GM12873 (cell line): ENCODE results near the gene HUNK.

Source experiments
- TF ChIP-seq, protein P1 (sequence below): IDR thresholded peaks from 2 replicates; pipeline ENCODE4 v1.5.1; 2012; ENCODE audit warnings: low read depth, mild to moderate bottlenecking, moderate library complexity, low read length, control low read depth; ENCODE audit not compliant: insufficient read depth; ENCODE audit errors: missing control alignments

The HUNK gene

DNA sequence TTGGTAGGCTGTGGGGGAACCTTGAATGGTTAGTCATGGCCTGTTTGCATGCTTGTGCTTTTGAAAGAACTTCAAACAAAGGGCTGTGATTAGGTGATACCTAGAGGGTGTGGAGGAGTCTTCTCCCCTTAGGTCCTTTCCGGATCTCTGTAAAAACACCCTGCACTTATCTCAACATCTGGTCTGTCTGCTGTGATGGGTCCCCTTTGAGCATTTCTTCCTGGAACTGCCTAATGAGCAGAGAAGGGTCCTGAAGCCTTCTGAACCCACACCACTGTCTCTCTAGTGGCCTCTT, 59.6 kb downstream of the HUNK start:
- TF ChIP-seq, protein P1, sequence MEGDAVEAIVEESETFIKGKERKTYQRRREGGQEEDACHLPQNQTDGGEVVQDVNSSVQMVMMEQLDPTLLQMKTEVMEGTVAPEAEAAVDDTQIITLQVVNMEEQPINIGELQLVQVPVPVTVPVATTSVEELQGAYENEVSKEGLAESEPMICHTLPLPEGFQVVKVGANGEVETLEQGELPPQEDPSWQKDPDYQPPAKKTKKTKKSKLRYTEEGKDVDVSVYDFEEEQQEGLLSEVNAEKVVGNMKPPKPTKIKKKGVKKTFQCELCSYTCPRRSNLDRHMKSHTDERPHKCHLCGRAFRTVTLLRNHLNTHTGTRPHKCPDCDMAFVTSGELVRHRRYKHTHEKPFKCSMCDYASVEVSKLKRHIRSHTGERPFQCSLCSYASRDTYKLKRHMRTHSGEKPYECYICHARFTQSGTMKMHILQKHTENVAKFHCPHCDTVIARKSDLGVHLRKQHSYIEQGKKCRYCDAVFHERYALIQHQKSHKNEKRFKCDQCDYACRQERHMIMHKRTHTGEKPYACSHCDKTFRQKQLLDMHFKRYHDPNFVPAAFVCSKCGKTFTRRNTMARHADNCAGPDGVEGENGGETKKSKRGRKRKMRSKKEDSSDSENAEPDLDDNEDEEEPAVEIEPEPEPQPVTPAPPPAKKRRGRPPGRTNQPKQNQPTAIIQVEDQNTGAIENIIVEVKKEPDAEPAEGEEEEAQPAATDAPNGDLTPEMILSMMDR = no peak

DNA sequence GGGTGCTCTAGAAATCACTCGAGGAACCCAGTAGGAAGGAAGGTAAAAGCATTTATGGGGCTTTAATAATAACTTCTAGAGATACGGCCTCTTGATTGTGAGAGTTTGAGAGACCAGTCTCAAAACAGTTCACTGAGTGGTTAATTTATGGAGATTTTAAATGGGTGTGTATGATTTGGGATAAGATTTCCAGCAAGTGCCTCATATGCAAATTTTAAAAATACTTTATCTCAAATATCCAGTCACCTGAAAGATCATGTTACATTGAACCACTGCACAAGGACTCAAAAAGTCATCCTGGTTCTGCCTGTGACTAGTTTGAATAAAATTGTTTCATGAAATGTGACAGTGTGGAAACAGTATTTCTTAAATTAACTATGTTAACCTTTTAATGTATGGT, 64.5 kb downstream of the HUNK start:
- TF ChIP-seq, protein P1 = no peak

DNA sequence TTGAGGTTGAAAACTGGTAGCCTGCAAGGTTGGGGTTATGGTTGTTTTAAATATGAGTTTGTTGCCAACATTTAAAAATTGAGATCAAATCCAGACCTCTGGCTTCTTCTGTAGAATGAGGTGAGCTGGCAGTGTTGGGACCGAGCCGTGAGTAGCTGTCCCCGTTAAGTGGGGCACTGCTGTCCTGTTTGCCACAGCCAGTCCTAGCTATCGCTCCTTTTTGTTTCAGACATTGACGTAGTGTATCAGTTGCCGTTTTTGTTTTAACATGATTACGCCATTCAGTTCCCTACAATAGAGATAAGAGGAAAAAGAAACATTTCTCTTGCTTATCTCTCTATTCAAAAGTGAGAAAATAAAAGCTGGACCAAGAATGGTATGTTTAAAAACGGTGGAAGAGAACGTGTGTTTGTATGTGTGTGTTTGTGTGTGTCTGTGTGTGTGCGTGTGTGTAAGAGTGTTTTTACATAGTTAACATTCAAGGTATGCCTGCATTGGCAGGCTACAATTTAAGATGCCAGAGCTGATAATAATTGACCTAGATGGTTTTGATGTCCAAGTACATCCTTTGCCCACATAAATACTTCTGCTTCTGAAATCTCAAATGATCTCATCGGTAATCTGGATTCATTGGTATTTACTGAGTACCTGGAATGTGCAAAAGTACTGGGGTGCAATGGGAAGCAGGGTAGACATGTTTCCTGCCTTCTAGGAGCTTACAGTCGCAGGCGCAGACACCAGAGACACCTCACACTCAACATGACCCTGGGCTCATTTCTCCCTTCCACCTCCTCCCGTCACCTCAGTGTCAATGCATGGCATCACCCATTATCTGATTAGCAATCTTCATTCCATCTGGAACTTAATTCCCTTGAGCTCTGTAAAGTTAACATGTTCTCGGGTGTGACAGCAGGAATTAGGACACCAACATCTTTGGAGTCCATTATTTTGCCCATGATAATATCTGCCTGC, 65.8 kb downstream of the HUNK start:
- TF ChIP-seq, protein P1 = no peak

DNA sequence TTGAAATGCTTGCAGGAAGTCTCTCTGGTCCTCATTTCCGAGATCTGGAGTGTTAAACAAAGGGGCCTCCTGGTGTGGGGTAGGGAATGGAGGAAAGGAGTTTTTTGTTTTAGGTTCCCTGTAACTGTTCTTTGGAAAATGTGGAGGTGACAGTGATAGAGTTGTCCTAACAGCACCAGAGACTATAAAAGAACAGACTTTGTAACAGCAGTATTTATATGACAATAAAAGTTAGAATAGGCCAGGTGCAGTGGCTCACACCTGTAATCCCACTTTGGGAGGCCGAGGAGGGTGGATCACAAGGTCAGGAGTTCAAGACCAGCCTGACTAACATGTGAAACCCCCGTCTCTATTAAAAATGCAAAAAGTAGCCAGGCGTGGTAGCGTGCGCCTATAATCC, 68.9 kb downstream of the HUNK start:
- TF ChIP-seq, protein P1 = no peak

DNA sequence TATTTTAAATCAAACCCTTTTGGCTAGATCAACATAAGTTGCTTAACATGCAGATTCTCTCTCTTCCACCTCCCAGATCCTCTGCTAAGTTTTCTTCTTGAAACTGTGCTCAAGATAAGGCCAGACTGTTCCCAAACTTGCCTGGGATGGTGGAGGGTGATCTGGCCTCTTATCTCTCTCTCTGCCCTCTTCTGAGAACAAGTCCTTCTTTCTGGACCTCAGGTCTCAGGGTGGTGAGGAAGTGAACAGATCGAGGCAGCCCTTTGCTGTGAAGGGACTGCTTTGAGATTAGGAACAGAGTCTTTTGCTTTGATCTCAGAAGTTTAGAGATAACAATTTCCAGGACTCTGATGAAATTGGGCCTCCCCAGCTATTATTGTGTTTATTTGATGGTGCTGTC, 70.7 kb downstream of the HUNK start:
- TF ChIP-seq, protein P1 = no peak

DNA sequence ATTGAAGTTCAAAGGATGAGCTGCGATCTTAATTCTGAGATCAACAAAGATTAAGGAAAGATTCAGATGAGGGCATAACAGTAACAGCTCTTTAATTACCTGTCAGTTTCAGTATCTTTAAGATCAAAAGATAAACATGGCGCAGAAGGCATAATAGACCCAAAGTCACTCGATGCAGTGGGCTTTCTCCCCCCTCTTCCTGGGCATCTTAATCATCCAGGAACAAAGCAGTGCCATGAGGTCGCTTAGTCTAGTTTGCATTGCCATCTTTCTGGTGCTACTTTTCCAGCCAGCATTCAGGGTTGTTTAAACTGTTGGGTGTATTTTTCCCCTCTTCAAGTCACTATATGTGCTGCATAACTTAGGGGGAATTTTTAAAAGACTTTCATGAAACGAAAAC, 72.3 kb downstream of the HUNK start:
- TF ChIP-seq, protein P1 = no peak

DNA sequence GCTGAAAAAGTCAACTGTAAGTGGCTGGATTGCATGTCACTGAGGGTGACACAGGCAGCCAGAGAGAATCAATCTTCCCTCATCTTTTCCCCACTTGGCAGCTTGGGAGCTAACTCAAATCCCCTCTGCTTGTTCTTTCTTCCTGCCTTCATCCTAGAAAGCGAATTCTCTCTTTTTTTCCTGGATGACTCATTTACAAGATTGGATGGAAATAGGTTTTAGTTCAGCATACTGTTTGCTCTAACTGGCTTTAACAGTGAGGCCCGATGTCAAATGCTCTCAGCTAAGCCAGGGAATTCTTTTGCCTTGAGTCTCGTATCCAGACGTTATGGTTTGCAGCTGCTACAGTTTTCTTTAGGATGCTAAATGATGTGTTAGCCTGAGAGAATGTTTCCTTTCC, 72.7 kb downstream of the HUNK start:
- TF ChIP-seq, protein P1 = no peak

DNA sequence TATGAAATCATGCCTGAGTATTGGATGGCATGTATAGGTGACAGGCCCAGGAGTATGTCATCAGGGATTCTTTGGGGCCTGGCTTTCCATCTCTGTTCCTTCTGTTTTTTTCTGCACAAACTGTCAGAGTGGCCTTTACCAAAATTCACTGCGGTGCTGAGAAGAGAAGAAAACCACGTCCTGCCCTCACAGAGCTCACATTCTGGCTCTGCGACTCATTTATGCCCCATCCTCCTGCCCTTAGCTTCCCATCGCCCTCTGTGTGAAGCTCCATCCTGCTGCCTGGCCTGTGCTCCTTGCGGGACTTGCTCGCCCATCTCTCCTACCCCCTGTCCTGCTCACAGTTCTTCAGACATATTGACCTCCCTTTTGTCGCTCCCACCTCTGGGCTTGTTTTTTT, 73.4 kb downstream of the HUNK start:
- TF ChIP-seq, protein P1 = no peak
